Ishikawa (cell line): ENCODE results near the gene PUSL1.

Experiments used
- CEBPB ChIP-seq: IDR thresholded peaks from 2 replicates; pipeline ENCODE4 v1.6.1; 2012
- CREB1 ChIP-seq: IDR thresholded peaks from 2 replicates; pipeline ENCODE4 v1.6.1; 2012; ENCODE audit warnings: low read depth
- EGR1 ChIP-seq: IDR thresholded peaks from 2 replicates; pipeline ENCODE4 v1.6.1; 2012
- EP300 ChIP-seq: IDR thresholded peaks from 2 replicates; pipeline ENCODE4 v1.6.1; 2012; ENCODE audit warnings: borderline replicate concordance
- FOXM1 ChIP-seq: IDR thresholded peaks from 2 replicates; pipeline ENCODE4 v1.6.1; 2012; ENCODE audit warnings: low read depth, borderline replicate concordance
- NFIC ChIP-seq: IDR thresholded peaks from 2 replicates; pipeline ENCODE4 v1.6.1; 2012
- RAD21 ChIP-seq: IDR thresholded peaks from 2 replicates; pipeline ENCODE4 v1.6.1; 2012; ENCODE audit warnings: low read depth
- TAF1 ChIP-seq: IDR thresholded peaks from 2 replicates; pipeline ENCODE4 v1.6.1; 2012; ENCODE audit warnings: low read depth, mild to moderate bottlenecking
- TCF12 ChIP-seq: IDR thresholded peaks from 2 replicates; pipeline ENCODE4 v1.6.1; 2012; ENCODE audit warnings: low read depth
- TEAD4 ChIP-seq: IDR thresholded peaks from 2 replicates; pipeline ENCODE4 v1.6.1; 2012
- YY1 ChIP-seq: IDR thresholded peaks from 2 replicates; pipeline ENCODE4 v1.6.1; 2012; ENCODE audit warnings: low read depth
- TF ChIP-seq, protein P1 (sequence below): IDR thresholded peaks from 2 replicates; pipeline ENCODE4 v1.6.1; 2012; ENCODE audit warnings: low read depth, mild to moderate bottlenecking
- TF ChIP-seq, protein P2 (sequence below): IDR thresholded peaks from 2 replicates; pipeline ENCODE4 v1.6.1; 2012
- TF ChIP-seq, protein P3 (sequence below): IDR thresholded peaks from 2 replicates; pipeline ENCODE4 v1.6.1; 2012

DNA sequence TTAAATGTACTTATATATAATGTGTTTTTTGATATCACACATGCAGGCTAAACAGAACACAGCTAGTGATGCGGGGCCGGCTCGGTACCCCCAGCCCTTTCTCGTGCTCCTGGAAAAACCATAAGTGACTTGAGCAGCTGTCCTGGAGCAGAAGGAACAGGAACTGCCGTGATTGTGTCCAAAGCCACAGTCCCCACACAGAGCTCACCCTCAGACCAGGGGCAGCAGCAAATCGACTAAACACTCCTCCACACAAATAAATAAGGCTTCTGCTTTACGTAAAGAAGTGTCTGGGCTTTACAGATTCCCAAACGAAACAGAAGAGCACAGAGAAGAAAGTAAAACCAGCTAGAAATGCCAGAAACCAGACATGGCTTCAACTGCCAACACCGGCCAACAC lies 44.4 kb upstream of the PUSL1 start:
- TF ChIP-seq CEBPB (no peak), RAD21 (no peak), TEAD4 (no peak), EP300 (no peak), TCF12 (no peak), YY1 (no peak), NFIC (no peak), TAF1 (no peak), CREB1 (no peak), FOXM1 (no peak), EGR1 (no peak)
- TF ChIP-seq, protein P1, sequence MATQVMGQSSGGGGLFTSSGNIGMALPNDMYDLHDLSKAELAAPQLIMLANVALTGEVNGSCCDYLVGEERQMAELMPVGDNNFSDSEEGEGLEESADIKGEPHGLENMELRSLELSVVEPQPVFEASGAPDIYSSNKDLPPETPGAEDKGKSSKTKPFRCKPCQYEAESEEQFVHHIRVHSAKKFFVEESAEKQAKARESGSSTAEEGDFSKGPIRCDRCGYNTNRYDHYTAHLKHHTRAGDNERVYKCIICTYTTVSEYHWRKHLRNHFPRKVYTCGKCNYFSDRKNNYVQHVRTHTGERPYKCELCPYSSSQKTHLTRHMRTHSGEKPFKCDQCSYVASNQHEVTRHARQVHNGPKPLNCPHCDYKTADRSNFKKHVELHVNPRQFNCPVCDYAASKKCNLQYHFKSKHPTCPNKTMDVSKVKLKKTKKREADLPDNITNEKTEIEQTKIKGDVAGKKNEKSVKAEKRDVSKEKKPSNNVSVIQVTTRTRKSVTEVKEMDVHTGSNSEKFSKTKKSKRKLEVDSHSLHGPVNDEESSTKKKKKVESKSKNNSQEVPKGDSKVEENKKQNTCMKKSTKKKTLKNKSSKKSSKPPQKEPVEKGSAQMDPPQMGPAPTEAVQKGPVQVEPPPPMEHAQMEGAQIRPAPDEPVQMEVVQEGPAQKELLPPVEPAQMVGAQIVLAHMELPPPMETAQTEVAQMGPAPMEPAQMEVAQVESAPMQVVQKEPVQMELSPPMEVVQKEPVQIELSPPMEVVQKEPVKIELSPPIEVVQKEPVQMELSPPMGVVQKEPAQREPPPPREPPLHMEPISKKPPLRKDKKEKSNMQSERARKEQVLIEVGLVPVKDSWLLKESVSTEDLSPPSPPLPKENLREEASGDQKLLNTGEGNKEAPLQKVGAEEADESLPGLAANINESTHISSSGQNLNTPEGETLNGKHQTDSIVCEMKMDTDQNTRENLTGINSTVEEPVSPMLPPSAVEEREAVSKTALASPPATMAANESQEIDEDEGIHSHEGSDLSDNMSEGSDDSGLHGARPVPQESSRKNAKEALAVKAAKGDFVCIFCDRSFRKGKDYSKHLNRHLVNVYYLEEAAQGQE = no peak
- TF ChIP-seq, protein P2, sequence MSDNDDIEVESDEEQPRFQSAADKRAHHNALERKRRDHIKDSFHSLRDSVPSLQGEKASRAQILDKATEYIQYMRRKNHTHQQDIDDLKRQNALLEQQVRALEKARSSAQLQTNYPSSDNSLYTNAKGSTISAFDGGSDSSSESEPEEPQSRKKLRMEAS = no peak
- TF ChIP-seq, protein P3, sequence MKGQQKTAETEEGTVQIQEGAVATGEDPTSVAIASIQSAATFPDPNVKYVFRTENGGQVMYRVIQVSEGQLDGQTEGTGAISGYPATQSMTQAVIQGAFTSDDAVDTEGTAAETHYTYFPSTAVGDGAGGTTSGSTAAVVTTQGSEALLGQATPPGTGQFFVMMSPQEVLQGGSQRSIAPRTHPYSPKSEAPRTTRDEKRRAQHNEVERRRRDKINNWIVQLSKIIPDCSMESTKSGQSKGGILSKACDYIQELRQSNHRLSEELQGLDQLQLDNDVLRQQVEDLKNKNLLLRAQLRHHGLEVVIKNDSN = no peak
